GM19468 (cell line): ENCODE data around the gene TSPAN13.

Experiments
- ATAC-seq: cut with Tn5 transposase; IDR thresholded peaks from one replicate; pipeline ENCODE4 v1.9.1; 2021; ENCODE audit warnings: mild to moderate bottlenecking, moderate library complexity, moderate number of reproducible peaks; ENCODE audit not compliant: unreplicated experiment; ENCODE audit errors: extremely low read depth

TSPAN13 gene

GRCh38 chr7:16804674-16805439 lies 51.3 kb downstream of the TSPAN13 start, which contains the start of gene AGR2:
Gene AGR2 (minus strand): TSS chr7:16804999. CDS start chr7:16801796, 3,203 bp downstream.
- ATAC-seq = no peak

DNA sequence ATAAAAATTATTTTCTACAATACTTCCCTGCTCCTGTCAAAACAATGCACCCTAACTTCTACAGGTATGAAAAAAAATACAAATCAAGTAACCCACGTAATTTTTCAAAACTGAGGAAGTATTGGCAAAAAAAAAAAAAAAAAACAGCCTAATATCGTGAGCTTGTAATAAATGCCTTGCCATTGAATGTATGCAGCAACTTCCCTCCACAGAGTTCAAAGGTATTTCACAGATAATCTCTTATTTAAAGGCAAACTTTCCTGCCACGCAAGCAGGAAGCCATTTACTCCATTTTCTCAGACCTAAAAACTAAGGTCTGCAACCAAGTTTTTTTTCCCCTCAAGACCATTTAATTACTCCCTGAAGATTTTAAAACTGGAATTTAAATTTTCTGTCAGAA lies 51.9 kb downstream of the TSPAN13 start:
- no peak for ATAC-seq

DNA sequence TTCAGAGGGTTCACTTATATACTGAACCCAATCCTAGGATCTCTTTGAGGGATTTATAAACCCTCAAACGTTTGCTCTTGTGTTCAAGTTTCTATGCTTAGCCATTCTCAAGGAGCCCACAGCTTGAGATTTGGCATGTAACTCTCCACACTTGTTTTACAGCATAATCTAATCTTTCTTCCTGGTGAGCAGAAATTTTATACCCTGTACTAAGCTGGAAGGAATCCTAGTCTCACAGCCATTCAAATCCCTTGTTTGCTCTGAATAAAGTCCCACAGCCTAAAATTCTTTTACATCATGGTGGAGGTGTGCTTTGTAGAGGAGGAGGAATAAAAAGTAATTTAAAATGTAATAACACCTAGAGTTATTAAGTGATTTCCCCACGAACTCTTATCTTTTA lies 56.6 kb downstream of the TSPAN13 start:
- ATAC-seq = no peak

DNA sequence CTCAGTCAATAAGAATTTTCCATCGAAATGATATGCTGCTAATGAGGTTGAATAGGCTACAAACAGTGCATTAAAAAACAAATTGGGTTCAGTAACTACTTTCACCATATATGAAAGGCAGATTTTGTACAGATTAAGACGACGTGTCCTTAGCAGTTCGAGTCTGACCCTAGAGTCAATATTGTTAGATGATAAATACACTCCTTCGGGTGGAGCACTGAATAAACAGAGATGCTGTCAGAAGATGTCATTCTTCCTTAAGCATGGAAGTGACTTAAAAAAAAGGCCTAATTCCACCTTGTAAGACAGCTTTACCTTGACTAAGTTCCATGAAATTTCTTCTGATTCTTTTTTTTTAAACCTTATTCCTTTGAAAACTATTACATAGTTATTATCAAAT lies 57.0 kb downstream of the TSPAN13 start:
- ATAC-seq = no peak

DNA sequence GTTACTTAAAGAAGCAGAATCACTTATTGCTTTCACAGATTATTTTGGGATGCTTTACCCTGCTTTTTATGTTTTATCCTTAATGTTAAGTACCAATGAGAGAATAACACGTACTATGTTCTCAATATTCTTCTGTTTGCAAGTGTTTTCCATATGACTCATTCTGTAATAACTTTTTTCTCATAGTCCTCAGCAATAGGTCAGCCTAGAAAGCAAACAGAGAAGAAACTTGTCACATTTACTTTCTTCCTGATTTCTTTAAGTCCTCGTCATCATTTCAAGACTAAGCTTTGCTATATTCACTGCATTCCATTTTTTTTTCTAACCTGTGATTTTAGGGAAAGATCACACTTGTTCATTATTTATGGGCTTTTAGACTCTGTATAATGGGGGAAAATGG lies 58.0 kb downstream of the TSPAN13 start:
- ATAC-seq = no peak

- no peak for ATAC-seq
These were observed 59.1 kb downstream of the TSPAN13 start for GRCh38 chr7:16812542-16813231.

GRCh38 chr7:16813232-16813616 lies 59.7 kb downstream of the TSPAN13 start:
- no peak for ATAC-seq

GRCh38 chr7:16815001-16815400 lies 61.4 kb downstream of the TSPAN13 start:
- no peak for ATAC-seq

- no peak for ATAC-seq
These were observed 63.3 kb downstream of the TSPAN13 start for GRCh38 chr7:16816824-16817223.

DNA sequence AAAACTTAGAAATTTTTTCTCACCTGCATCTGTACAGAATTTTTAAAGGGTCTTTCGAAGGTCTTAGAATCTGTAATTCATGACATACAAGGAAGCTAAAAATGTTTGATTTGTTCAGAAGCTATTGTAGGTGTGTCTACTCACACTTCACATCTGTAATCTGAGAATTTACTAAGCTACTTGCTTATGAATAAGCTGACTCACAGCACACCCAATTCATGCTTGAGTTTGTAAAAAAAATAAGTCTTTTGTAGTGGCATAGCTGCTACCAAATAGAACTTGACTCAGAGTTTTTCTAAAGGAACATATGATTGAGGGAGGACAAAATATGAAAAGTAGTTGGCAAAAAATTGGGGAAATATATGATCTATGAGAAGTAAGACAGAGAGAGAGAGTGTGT lies 64.0 kb downstream of the TSPAN13 start:
- ATAC-seq = no peak

- no peak for ATAC-seq
These were observed 65.2 kb downstream of the TSPAN13 start for GRCh38 chr7:16818732-16819131.

DNA sequence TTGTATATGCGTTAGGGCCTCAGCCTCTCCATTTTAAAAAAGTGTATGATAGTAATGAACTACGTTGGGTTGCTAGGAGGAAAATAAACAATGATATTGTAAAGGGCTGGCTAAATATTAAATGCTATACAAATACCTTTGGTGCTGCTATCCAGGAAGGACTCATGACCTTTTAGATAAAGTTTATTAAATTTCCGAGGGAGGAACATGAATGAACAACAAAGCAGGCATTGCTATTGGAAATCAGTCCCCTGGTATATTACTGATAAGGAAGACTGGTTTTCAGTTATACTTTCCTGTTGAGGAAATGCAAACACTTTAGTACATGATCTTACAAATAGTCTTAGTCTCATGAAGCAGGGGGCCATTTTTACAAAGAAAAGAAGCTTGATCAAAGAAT lies 68.5 kb downstream of the TSPAN13 start:
- no peak for ATAC-seq

- ATAC-seq = no peak
These were observed 72.5 kb downstream of the TSPAN13 start for GRCh38 chr7:16826060-16826459.

DNA sequence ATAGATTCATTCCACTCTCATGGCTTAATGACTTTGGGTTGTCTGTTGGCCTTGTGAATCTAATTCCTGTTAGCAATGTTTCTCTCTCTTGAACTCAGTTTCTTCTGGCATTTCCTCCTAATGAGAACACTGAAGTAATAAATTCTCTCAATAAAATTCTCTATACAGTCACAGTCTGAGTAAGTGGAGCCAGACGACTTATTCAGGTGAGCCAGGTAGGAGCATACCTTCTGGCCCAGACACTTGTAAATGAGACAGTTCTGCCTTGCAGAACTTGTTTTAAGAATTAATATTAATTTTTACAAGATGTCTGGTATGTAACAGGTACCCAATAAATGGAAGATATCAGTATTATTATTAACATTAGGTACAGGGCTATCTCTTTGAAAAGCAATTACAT lies 79.8 kb downstream of the TSPAN13 start:
- no peak for ATAC-seq
